Bronchus fibroblast of lung (primary cell): Measurements from ENCODE around the gene CLASP1. TPM values are rescaled to one million over a fixed set of nuclear protein-coding genes. Genes with fewer than 3 reads are reported as not detected.

ENCODE experiments used
- total RNA-seq: library from RNA; depleted of rRNA; stranded (reverse); fragments of >200 nt; gene quantifications from 2 replicates; pipeline ENCODE4 v1.2.3, GENCODE V29; 2015

Gene CLASP1
- total RNA-seq, result 25.6 and 33.8 TPM in 2 replicates

GRCh38 chr2:121649149-121649595 is at the start of gene CLASP1:
TSS of gene CLASP1 (minus strand) at chr2:121649462. CDS start at chr2:121605895, 43,567 bp downstream.

Other genes starting within 250 kb of the CLASP1 start
- gene RNU4ATAC, start 118.6 kb downstream of the CLASP1 start, total RNA-seq, result not detected in 2 replicates
- gene NIFK, start 87.4 kb upstream of the CLASP1 start, total RNA-seq, result 21.9 and 33.0 TPM in 2 replicates
- 40.7 and 46.1 TPM in 2 replicates for gene TSN, start 106.2 kb upstream of the CLASP1 start, total RNA-seq